T-helper 9 cell (primary cell): ENCODE results near the gene CDCA3.
A peak's percentile ranks its signal among the peaks of the same experiment; 100 is the strongest.
"Not testable (repeated sequence)": the region's sequence is repeated elsewhere in the genome, so short reads cannot be mapped to it uniquely, and the experiment has no call there.

Experiments used
- DNase-seq: peaks from one replicate; pipeline ENCODE4 v3.0.0-alpha.2; 2020
- total RNA-seq, 2 donors: gene quantifications; one replicate each; lab custom pipeline; 2026; lab: John Stamatoyannopoulos, UW

The CDCA3 gene
- total RNA-seq, result 0 to 0.91 reads per million in 2 donors

- peak; percentile 86 for DNase-seq
Measured at GRCh38 chr12:6851153-6851920, at the start of gene CDCA3. Gene CDCA3 (minus strand): TSS chr12:6851286. CDS start chr12:6850952, 334 bp downstream.

GRCh38 chr12:6899837-6900519 is 48.9 kb upstream of the CDCA3 start:
- DNase-seq, result no peak

- no peak for DNase-seq
Measured at GRCh38 chr12:6899427-6899826, 48.3 kb upstream of the CDCA3 start.

- no peak for DNase-seq
Measured at GRCh38 chr12:6896846-6897435, 45.9 kb upstream of the CDCA3 start.

GRCh38 chr12:6894321-6894720 is 43.2 kb upstream of the CDCA3 start:
- DNase-seq, result no peak

GRCh38 chr12:6892683-6893082 is 41.6 kb upstream of the CDCA3 start:
- DNase-seq, result not testable (repeated sequence)

GRCh38 chr12:6891646-6892001 is 40.5 kb upstream of the CDCA3 start:
- no peak for DNase-seq

- DNase-seq, result peak; percentile 99
Measured at GRCh38 chr12:6890789-6891645, 39.9 kb upstream of the CDCA3 start.

GRCh38 chr12:6889775-6890573 is 38.9 kb upstream of the CDCA3 start:
- not testable (repeated sequence) for DNase-seq

GRCh38 chr12:6888794-6889193 is 37.7 kb upstream of the CDCA3 start:
- DNase-seq, result not testable (repeated sequence)

- no peak for DNase-seq
Measured at GRCh38 chr12:6888360-6888759, 37.3 kb upstream of the CDCA3 start.

GRCh38 chr12:6887460-6887859 is 36.4 kb upstream of the CDCA3 start:
- no peak for DNase-seq

GRCh38 chr12:6886206-6886999 is 35.3 kb upstream of the CDCA3 start:
- not testable (repeated sequence) for DNase-seq

- DNase-seq, result no peak
Measured at GRCh38 chr12:6884539-6884938, 33.5 kb upstream of the CDCA3 start.

GRCh38 chr12:6883683-6884082 is 32.6 kb upstream of the CDCA3 start:
- DNase-seq, result no peak

- DNase-seq, result no peak
Measured at GRCh38 chr12:6883252-6883651, 32.2 kb upstream of the CDCA3 start.

- DNase-seq, result not testable (repeated sequence)
Measured at GRCh38 chr12:6879824-6880223, 28.7 kb upstream of the CDCA3 start.

GRCh38 chr12:6874015-6874368 is 22.9 kb upstream of the CDCA3 start:
- DNase-seq, result not testable (repeated sequence)

- DNase-seq, result peak; percentile 99
Measured at GRCh38 chr12:6873094-6874014, 22.3 kb upstream of the CDCA3 start, which contains the start of gene SPSB2. Gene SPSB2 (minus strand): TSS chr12:6873303. CDS start chr12:6872901, 402 bp downstream.
